Parathyroid adenoma (tissue), 2 donors: ENCODE results near the gene OR12D3.

ENCODE experiments used
- H2AFZ ChIP-seq: fragments of 300-600 bp; sonication (generic); one replicate; pipeline ENCODE4 v1.7.0; 2017; ENCODE audit warnings: antibody characterized with exemption, mild to moderate bottlenecking
- H3K27ac ChIP-seq: fragments of 300-600 bp; sonication (generic); one replicate; pipeline ENCODE4 v1.7.0; 2017
- H3K27me3 ChIP-seq: fragments of 300-600 bp; sonication (generic); one replicate; pipeline ENCODE4 v1.7.0; 2017; ENCODE audit warnings: low read length; ENCODE audit not compliant: control insufficient read depth, insufficient read depth
- H3K36me3 ChIP-seq: fragments of 300-600 bp; sonication (generic); one replicate; pipeline ENCODE4 v1.7.0; 2017; ENCODE audit warnings: low read length; ENCODE audit not compliant: control insufficient read depth, insufficient read depth
- H3K4me1 ChIP-seq: fragments of 300-600 bp; sonication (generic); one replicate; pipeline ENCODE4 v1.7.0; 2017; ENCODE audit warnings: control low read depth
- H3K4me2 ChIP-seq: fragments of 300-600 bp; sonication (generic); one replicate; pipeline ENCODE4 v1.7.0; 2017; ENCODE audit warnings: low read length
- H3K4me3 ChIP-seq: fragments of 300-600 bp; sonication (generic); one replicate; pipeline ENCODE4 v1.7.0; 2017; ENCODE audit warnings: low read depth, low read length
- H3K79me2 ChIP-seq: fragments of 300-600 bp; sonication (generic); one replicate; pipeline ENCODE4 v1.7.0; 2017; ENCODE audit warnings: control low read depth
- H3K9ac ChIP-seq: fragments of 300-600 bp; sonication (generic); one replicate; pipeline ENCODE4 v1.7.0; 2017; ENCODE audit warnings: mild to moderate bottlenecking
- H3K9me3 ChIP-seq: fragments of 300-600 bp; sonication (generic); one replicate; pipeline ENCODE4 v1.7.0; 2017; ENCODE audit warnings: low read length; ENCODE audit not compliant: control insufficient read depth
- CTCF ChIP-seq: fragments of 300-600 bp; sonication (generic); IDR thresholded peaks from one replicate; pipeline ENCODE4 v1.7.0; 2017; ENCODE audit warnings: antibody characterized with exemption, mild to moderate bottlenecking
- donor health status: primary hyperparathyroidism.

Gene OR12D3

GRCh38 chr6:29375191-29375590 is at the start of gene OR12D3:
Gene OR12D3 (minus strand): TSS chr6:29375291. CDS start chr6:29375287, 4 bp downstream.
- Histone ChIP-seq H3K4me2 (no peak within 1 kb of the TSS), H3K27me3 (no peaks in the 10 kb centered on the region), H3K36me3 (no peaks in the 10 kb centered on the region), H3K27ac (no peak within 1 kb of the TSS), H3K79me2 (no peaks in the 10 kb centered on the region), H2AFZ (no peak within 1 kb of the TSS), H3K9me3 (no peaks in the 10 kb centered on the region), H3K9ac (no peak within 1 kb of the TSS), H3K4me1 (no peaks in the 10 kb centered on the region), H3K4me3 (no peak within 1 kb of the TSS)
- TF ChIP-seq CTCF: no peak

GRCh38 chr6:29424575-29424974 is 49.5 kb upstream of the OR12D3 start:
- no peak overlapping the region for H3K9ac ChIP-seq
- H3K4me3 ChIP-seq: no peak overlapping the region
- no peak overlapping the region for H2AFZ ChIP-seq
- no peaks in the 10 kb centered on the region for H3K36me3 ChIP-seq
- H3K4me2 ChIP-seq: no peak overlapping the region
- H3K27me3 ChIP-seq: no peaks in the 10 kb centered on the region
- H3K9me3 ChIP-seq: no peaks in the 10 kb centered on the region
- no peaks in the 10 kb centered on the region for H3K79me2 ChIP-seq
- TF ChIP-seq CTCF: no peak
- no peak overlapping the region for H3K27ac ChIP-seq
- no peaks in the 10 kb centered on the region for H3K4me1 ChIP-seq

GRCh38 chr6:29424168-29424567 is 49.1 kb upstream of the OR12D3 start:
- no peak for TF ChIP-seq CTCF
- no peaks in the 10 kb centered on the region for H3K4me1 ChIP-seq
- H2AFZ ChIP-seq: no peak overlapping the region

GRCh38 chr6:29419516-29419915 is 44.4 kb upstream of the OR12D3 start:
- Histone ChIP-seq H3K4me1 (no peaks in the 10 kb centered on the region), H3K9ac (no peak overlapping the region), H3K27me3 (no peaks in the 10 kb centered on the region), H3K9me3 (no peaks in the 10 kb centered on the region), H3K4me3 (no peak overlapping the region), H2AFZ (no peak overlapping the region), H3K79me2 (no peaks in the 10 kb centered on the region), H3K36me3 (no peaks in the 10 kb centered on the region), H3K4me2 (no peak overlapping the region), H3K27ac (no peak overlapping the region)
- TF ChIP-seq CTCF: no peak

More at GRCh38 chr6:29424168-29424567, 49.1 kb upstream of the OR12D3 start:
- H3K27ac ChIP-seq: no peak overlapping the region
- H3K36me3 ChIP-seq: no peaks in the 10 kb centered on the region
- H3K9ac ChIP-seq: no peak overlapping the region
- H3K27me3 ChIP-seq: no peaks in the 10 kb centered on the region
- no peak overlapping the region for H3K4me3 ChIP-seq
- no peak overlapping the region for H3K4me2 ChIP-seq
- no peaks in the 10 kb centered on the region for H3K79me2 ChIP-seq
- H3K9me3 ChIP-seq: no peaks in the 10 kb centered on the region

GRCh38 chr6:29414588-29414987 is 39.5 kb upstream of the OR12D3 start, which contains the start of gene OR12D1:
Gene OR12D1 (plus strand): TSS chr6:29414928.
- H3K27ac ChIP-seq: no peak within 1 kb of the TSS
- H3K36me3 ChIP-seq: no peaks in the 10 kb centered on the region
- H3K9me3 ChIP-seq: no peaks in the 10 kb centered on the region
- no peak within 1 kb of the TSS for H3K9ac ChIP-seq
- no peak for TF ChIP-seq CTCF
- H3K4me2 ChIP-seq: no peak within 1 kb of the TSS
- H2AFZ ChIP-seq: no peak within 1 kb of the TSS
- H3K27me3 ChIP-seq: no peaks in the 10 kb centered on the region
- H3K4me1 ChIP-seq: no peaks in the 10 kb centered on the region
- H3K79me2 ChIP-seq: no peaks in the 10 kb centered on the region
- H3K4me3 ChIP-seq: no peak within 1 kb of the TSS
